ENCODE measurements around the gene ARPP21.

ARPP21 gene

GRCh38 chr3:35635407-35635806 lies 3.9 kb upstream of the ARPP21 start:
- no peak overlapping the region for H3K4me3 ChIP-seq (replicated peaks; ENCODE audit: low read depth, low read length)
- DNase-seq (ENCODE audit: low read depth) = no peak
- TF ChIP-seq, protein P1, sequence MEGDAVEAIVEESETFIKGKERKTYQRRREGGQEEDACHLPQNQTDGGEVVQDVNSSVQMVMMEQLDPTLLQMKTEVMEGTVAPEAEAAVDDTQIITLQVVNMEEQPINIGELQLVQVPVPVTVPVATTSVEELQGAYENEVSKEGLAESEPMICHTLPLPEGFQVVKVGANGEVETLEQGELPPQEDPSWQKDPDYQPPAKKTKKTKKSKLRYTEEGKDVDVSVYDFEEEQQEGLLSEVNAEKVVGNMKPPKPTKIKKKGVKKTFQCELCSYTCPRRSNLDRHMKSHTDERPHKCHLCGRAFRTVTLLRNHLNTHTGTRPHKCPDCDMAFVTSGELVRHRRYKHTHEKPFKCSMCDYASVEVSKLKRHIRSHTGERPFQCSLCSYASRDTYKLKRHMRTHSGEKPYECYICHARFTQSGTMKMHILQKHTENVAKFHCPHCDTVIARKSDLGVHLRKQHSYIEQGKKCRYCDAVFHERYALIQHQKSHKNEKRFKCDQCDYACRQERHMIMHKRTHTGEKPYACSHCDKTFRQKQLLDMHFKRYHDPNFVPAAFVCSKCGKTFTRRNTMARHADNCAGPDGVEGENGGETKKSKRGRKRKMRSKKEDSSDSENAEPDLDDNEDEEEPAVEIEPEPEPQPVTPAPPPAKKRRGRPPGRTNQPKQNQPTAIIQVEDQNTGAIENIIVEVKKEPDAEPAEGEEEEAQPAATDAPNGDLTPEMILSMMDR (IDR thresholded peaks at IDR 0.05; ENCODE audit: low read length, missing control alignments) = no peak

- TF ChIP-seq, protein P1 (IDR thresholded peaks at IDR 0.05; ENCODE audit: low read length, missing control alignments) = no peak
- no peak overlapping the region for H3K4me3 ChIP-seq (replicated peaks; ENCODE audit: low read depth, low read length)
- DNase-seq (ENCODE audit: low read depth) = no peak
Measured at GRCh38 chr3:35635926-35636683, 3.2 kb upstream of the ARPP21 start.

DNA sequence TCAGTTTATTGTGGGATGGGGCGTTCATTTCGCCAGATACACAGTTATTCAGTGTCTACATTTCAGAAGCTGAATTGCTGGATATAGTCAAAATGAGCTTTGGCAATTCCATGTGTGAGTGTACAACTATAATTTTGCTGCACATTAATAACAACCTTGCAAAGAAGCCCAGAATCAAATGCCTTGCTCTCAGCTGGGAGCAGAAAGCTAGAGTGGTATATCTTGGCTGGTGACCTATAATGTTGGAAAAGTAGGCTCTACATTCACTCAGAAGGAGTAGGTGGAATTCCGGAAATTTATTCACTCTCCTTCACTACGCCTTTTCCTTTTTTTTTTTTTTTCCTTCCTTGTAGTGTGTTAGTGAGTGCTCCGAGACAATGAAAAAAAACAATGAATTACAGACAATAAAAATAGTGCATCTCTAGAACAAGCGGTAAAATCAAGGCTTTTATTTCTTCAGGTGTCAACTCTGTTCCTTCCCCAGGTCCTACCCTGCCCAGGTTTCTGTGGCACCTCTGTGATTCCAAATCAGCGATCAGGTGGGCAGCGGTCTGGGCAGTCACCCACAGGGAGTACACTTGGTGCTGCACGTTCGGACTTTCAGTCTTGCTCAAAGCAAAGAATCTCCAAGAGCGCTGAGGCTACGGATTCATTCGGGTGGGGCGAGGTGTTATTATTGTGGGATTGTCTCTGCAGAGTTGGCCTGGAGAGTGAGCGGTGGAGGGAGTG lies 910 bp upstream of the ARPP21 start:
- no peak overlapping the region for H3K4me3 ChIP-seq (replicated peaks; ENCODE audit: low read depth, low read length)
- DNase-seq (ENCODE audit: low read depth) = no peak
- TF ChIP-seq, protein P1 (IDR thresholded peaks at IDR 0.05; ENCODE audit: low read length, missing control alignments) = no peak

DNA sequence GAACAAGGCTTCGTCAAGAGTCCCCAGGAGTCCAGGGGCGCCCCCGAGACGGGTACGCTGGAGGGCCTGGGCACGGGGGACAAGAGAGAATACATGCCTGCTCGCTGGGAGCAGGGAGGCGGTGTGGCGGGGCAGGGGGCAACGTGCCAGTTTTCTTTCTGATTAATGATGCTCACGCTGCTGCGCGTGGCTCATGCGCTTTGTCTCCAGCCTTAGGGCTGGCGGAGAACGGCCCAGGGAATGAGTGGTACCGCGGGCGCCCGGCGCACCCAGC lies 408 bp upstream of the ARPP21 start:
- peak overlapping the region; percentile 53 for H3K4me3 ChIP-seq (replicated peaks; ENCODE audit: low read depth, low read length)
- TF ChIP-seq, protein P1 (IDR thresholded peaks at IDR 0.05; ENCODE audit: low read length, missing control alignments) = no peak
- no peak for DNase-seq (ENCODE audit: low read depth)

- TF ChIP-seq, protein P1 (IDR thresholded peaks at IDR 0.05; ENCODE audit: low read length, missing control alignments) = no peak
- no peak for DNase-seq (ENCODE audit: low read depth)
- H3K4me3 ChIP-seq (replicated peaks; ENCODE audit: low read depth, low read length) = peak overlapping the region; percentile 53
Measured at GRCh38 chr3:35640190-35641165, 1.2 kb downstream of the ARPP21 start.

DNA sequence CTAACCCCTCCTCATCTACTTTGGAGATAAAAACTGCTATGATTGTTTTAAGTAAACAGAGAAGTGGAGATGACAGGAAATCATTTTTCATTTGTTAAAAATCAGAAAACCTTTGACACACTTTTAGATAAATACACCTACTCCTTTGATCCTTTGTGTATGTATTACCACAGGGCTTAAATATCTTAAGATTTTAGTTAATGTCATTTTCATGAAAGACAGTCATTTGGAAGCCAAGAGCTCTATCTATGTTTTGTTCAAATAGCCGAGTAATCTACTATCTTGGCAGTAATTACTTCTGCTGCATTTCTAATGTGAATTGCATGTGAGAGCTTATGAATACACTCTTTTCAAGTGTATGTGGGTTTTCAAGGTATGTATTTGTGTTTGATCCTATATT lies 2.0 kb downstream of the ARPP21 start:
- TF ChIP-seq, protein P1 (IDR thresholded peaks at IDR 0.05; ENCODE audit: low read length, missing control alignments) = no peak
- H3K4me3 ChIP-seq (replicated peaks; ENCODE audit: low read depth, low read length) = no peak overlapping the region
- no peak for DNase-seq (ENCODE audit: low read depth)
